IMR-90 (cell line): ENCODE measurements around the gene IFRD2. TPM values are rescaled to one million over a fixed set of nuclear protein-coding genes. Genes with fewer than 3 reads are reported as not detected.
A peak's percentile ranks its signal among the peaks of the same experiment; 100 is the strongest.

Experiments
- ATAC-seq: fragments of 200-7000 bp; cut with Tn5 transposase; 2 replicates; pipeline ENCODE4 v1.9.1; 2020; ENCODE audit warnings: low read depth, mild to moderate bottlenecking, moderate library complexity
- BruUV-seq: library from RNA; stranded (reverse); fragments of 400-500 nt; replicated peaks from 2 replicates; lab custom pipeline; 2021; lab: Mats Ljungman, UMichigan
- CTCF ChIA-PET: fragments of 300-600 bp; formaldehyde crosslinking; extraction: SDS; loops from one replicate; lab custom pipeline; 2021; ENCODE audit warnings: antibody characterized with exemption; lab: Yijun Ruan, JAX
- POLR2A ChIA-PET: fragments of 300-600 bp; sonication (Branson Sonifier 250); formaldehyde crosslinking; loops from one replicate; lab custom pipeline; 2022; ENCODE audit warnings: antibody characterized with exemption; ENCODE audit not compliant: unreplicated experiment; lab: Charles Lee
- DNase-seq: peaks from one replicate; pipeline ENCODE4 v3.0.0; 2013
- H2AFZ ChIP-seq: replicated peaks from 2 replicates; pipeline ENCODE3; 2013; ENCODE audit warnings: low read length, mild to moderate bottlenecking; ENCODE audit not compliant: poor library complexity
- H2AK5ac ChIP-seq: 2 replicates; pipeline ENCODE4 v1.6.1; 2013; ENCODE audit warnings: low read depth, low read length, inconsistent platforms
- H2AK9ac ChIP-seq: replicated peaks from 2 replicates; pipeline ENCODE3; 2013; ENCODE audit warnings: mild to moderate bottlenecking, low read depth, low read length, moderate library complexity; ENCODE audit not compliant: poor library complexity
- H2BK120ac ChIP-seq: 2 replicates; pipeline ENCODE4 v1.6.1; 2013; ENCODE audit warnings: low read depth, low read length, inconsistent platforms
- H2BK15ac ChIP-seq: 3 replicates; pipeline ENCODE4 v1.6.1; 2013; ENCODE audit warnings: low read depth, low read length, inconsistent platforms
- H2BK20ac ChIP-seq: 2 replicates; pipeline ENCODE4 v1.6.1; 2013; ENCODE audit warnings: low read depth, mild to moderate bottlenecking, inconsistent platforms, low read length, moderate library complexity
- H2BK5ac ChIP-seq: 2 replicates; pipeline ENCODE4 v1.6.1; 2013; ENCODE audit warnings: mild to moderate bottlenecking, low read depth, low read length, inconsistent platforms; ENCODE audit not compliant: poor library complexity, severe bottlenecking
- H3K14ac ChIP-seq: replicated peaks from 2 replicates; pipeline ENCODE4 v1.6.1; 2013; ENCODE audit warnings: low read depth, low read length, inconsistent platforms
- H3K18ac ChIP-seq: 2 replicates; pipeline ENCODE4 v1.6.1; 2013; ENCODE audit warnings: low read depth, low read length, control low read depth
- H3K23ac ChIP-seq: 2 replicates; pipeline ENCODE4 v1.6.1; 2013; ENCODE audit warnings: low read depth, low read length, inconsistent platforms
- H3K27ac ChIP-seq: 2 replicates; pipeline ENCODE4 v1.5.1; 2013; ENCODE audit warnings: mild to moderate bottlenecking, control low read depth, low read length; ENCODE audit not compliant: insufficient read depth
- H3K27me3 ChIP-seq: 2 replicates; pipeline ENCODE4 v1.6.1; 2013; ENCODE audit warnings: low read length; ENCODE audit not compliant: control insufficient read depth, insufficient read depth
- H3K36me3 ChIP-seq: 2 replicates; pipeline ENCODE4 v1.6.1; 2013; ENCODE audit warnings: low read length, mixed read lengths; ENCODE audit not compliant: control insufficient read depth, insufficient read depth
- H3K4ac ChIP-seq: 2 replicates; pipeline ENCODE4 v1.6.1; 2013; ENCODE audit warnings: low read depth, low read length, inconsistent platforms
- H3K4me1 ChIP-seq: 2 replicates; pipeline ENCODE4 v1.6.1; 2013; ENCODE audit warnings: low read length, mixed read lengths; ENCODE audit not compliant: control insufficient read depth, insufficient read depth
- H3K4me2 ChIP-seq: 2 replicates; pipeline ENCODE4 v1.6.1; 2013; ENCODE audit warnings: low read depth, mild to moderate bottlenecking, control low read depth, low read length, moderate library complexity
- H3K4me3 ChIP-seq: 2 replicates; pipeline ENCODE4 v1.5.1; 2013; ENCODE audit warnings: low read depth, mild to moderate bottlenecking, control low read depth, low read length, moderate library complexity; ENCODE audit not compliant: insufficient read depth
- H3K56ac ChIP-seq: 2 replicates; pipeline ENCODE4 v1.6.1; 2013; ENCODE audit warnings: low read length, inconsistent platforms; ENCODE audit not compliant: insufficient read depth; ENCODE audit errors: extremely low read depth
- H3K79me1 ChIP-seq, 2 experiments: 2 replicates each; pipeline ENCODE4 v1.6.1; 2013; ENCODE audit warnings: low read length in 2 of 2, inconsistent platforms in 1 of 2, low read depth in 1 of 2
- H3K9ac ChIP-seq: 2 replicates; pipeline ENCODE4 v1.6.1; 2013; ENCODE audit warnings: low read depth, low read length, control low read depth
- H3K9me1 ChIP-seq: 2 replicates; pipeline ENCODE4 v1.6.1; 2013; ENCODE audit warnings: low read length, inconsistent platforms; ENCODE audit not compliant: insufficient read depth
- H3K9me3 ChIP-seq: 2 replicates; pipeline ENCODE4 v1.6.1; 2013; ENCODE audit warnings: low read length; ENCODE audit not compliant: control insufficient read depth, insufficient read depth
- H4K20me1 ChIP-seq: 2 replicates; pipeline ENCODE4 v1.6.1; 2013; ENCODE audit warnings: low read length, inconsistent platforms; ENCODE audit not compliant: insufficient read depth
- H4K5ac ChIP-seq: 2 replicates; pipeline ENCODE4 v1.6.1; 2013; ENCODE audit warnings: mild to moderate bottlenecking, low read depth, low read length, control low read depth
- H4K8ac ChIP-seq, 2 experiments: 2 replicates each; pipeline ENCODE4 v1.6.1; 2013; ENCODE audit warnings: low read depth in 2 of 2, low read length in 2 of 2, control low read depth in 1 of 2, inconsistent platforms in 1 of 2
- H4K91ac ChIP-seq: 2 replicates; pipeline ENCODE4 v1.6.1; 2013; ENCODE audit warnings: low read depth, low read length, inconsistent platforms; ENCODE audit not compliant: insufficient read depth
- BHLHE40 ChIP-seq: fragments of 150-350 bp; IDR thresholded peaks from 2 replicates; pipeline ENCODE4 v1.6.1; 2016; ENCODE audit warnings: mild to moderate bottlenecking, low read depth, low read length
- CEBPB ChIP-seq: IDR thresholded peaks from 2 replicates; pipeline ENCODE4 v1.6.1; 2012; ENCODE audit warnings: low read depth, low read length, improper control_type of control experiment
- FOS ChIP-seq: fragments of 150-350 bp; IDR thresholded peaks from 2 replicates; pipeline ENCODE4 v1.6.1; 2016; ENCODE audit warnings: low read depth, low read length
- MAFK ChIP-seq: IDR thresholded peaks from 2 replicates; pipeline ENCODE4 v1.6.1; 2012; ENCODE audit warnings: low read depth, low read length, improper control_type of control experiment
- MAZ ChIP-seq: IDR thresholded peaks from 2 replicates; pipeline ENCODE4 v1.6.1; 2012; ENCODE audit warnings: low read depth, mild to moderate bottlenecking, low read length, improper control_type of control experiment, moderate library complexity, borderline replicate concordance
- MXI1 ChIP-seq: IDR thresholded peaks from 2 replicates; pipeline ENCODE4 v1.6.1; 2012; ENCODE audit warnings: low read depth, mild to moderate bottlenecking, low read length, moderate library complexity, borderline replicate concordance
- NFE2L2 ChIP-seq: fragments of 150-350 bp; IDR thresholded peaks from 2 replicates; pipeline ENCODE4 v1.6.1; 2016; ENCODE audit warnings: low read depth, mild to moderate bottlenecking, low read length
- POLR2A ChIP-seq: IDR thresholded peaks from 2 replicates; pipeline ENCODE4 v1.6.1; 2012; ENCODE audit warnings: mild to moderate bottlenecking, low read depth, low read length
- SMC3 ChIP-seq: fragments of 150-350 bp; IDR thresholded peaks from 2 replicates; pipeline ENCODE4 v1.6.1; 2016; ENCODE audit warnings: low read depth, mild to moderate bottlenecking, antibody characterized with exemption, low read length, moderate library complexity
- WGBS, 2 experiments: methylation state at CpG; one replicate each; pipeline versions ENCODE4 v1.1.5 to v1.1.7; 2013; ENCODE audit warnings: missing lambda C conversion rate in 2 of 2; ENCODE audit not compliant: insufficient read length in 1 of 2; ENCODE audit errors: extremely low coverage in 2 of 2; 5-methylcytosine and 5-hydroxymethylcytosine counted together
- dilution Hi-C: fragments of 300-500 bp; cut with HindIII; formaldehyde crosslinking; loops from one replicate; pipeline ENCODE4 v1.14.3; 2018; ENCODE audit warnings: low sequenced_read_pairs; ENCODE audit not compliant: unreplicated experiment
- in situ Hi-C: fragments of 300-500 bp; cut with MboI; formaldehyde crosslinking; loops from 3 replicates; pipeline ENCODE4 v1.14.3; 2019; ENCODE audit warnings: low sequenced_read_pairs, inconsistent platforms, mixed read lengths
- intact Hi-C: fragments of 100-400 bp; cut with micrococcal nuclease; formaldehyde crosslinking; loops from 2 replicates; pipeline ENCODE4 v1.10.0; 2022
- polyA plus RNA-seq, 3 experiments: library from polyadenylated mRNA; depleted of rRNA; stranded (reverse); fragments of >200 nt; gene quantifications; 2 replicates each; pipeline ENCODE4 v1.2.3, GENCODE V29; 2012; ENCODE audit warnings: low replicate concordance in 1 of 3
- total RNA-seq: library from RNA; depleted of rRNA; stranded (reverse); fragments of >200 nt; gene quantifications from 2 replicates; pipeline ENCODE4 v1.2.3, GENCODE V29; 2012
- TF ChIP-seq, protein P1 (sequence below): fragments of 150-350 bp; IDR thresholded peaks from 2 replicates; pipeline ENCODE4 v1.6.1; 2016; ENCODE audit warnings: low read depth, mild to moderate bottlenecking, low read length, moderate library complexity, borderline replicate concordance
- TF ChIP-seq, protein P2 (sequence below): conservative IDR thresholded peaks from 2 replicates; pipeline ENCODE4 v1.5.1; 2012; ENCODE audit warnings: mild to moderate bottlenecking, low read depth, low read length, improper control_type of control experiment

IFRD2 gene
- total and polyA plus RNA-seq, 2 of the 4 experiments (the other 2 are of a cell fraction) = 52.7 to 79.1 TPM

DNA sequence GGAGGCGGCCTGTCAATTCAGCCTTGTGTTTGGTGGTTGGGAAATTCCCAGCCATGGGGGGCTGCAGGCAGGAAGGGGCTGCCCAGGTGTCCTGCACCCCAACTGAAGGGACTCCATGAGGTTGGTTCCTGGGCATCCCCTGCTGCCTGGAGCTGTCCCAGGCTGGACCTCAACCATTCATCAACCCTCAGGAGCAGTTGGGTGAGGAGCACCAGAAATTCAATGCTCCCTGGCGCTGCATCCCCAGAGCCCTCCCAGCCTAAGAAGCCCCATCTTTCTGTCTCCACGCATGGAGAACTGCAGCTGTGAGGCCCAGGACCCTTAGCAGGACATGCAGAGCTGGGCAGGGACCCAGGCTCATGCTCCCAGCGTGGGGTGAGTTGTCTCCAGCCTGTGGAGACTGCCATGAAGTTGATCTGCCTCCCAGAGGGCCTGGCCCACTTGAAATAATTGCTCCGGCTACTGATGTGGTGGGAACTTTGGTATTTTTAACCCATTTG is 31.2 kb downstream of the IFRD2 start:
- H3K36me3 ChIP-seq = peaks cover 22% of the 10 kb centered on the region
- peak overlapping the region; percentile 97 for H4K5ac ChIP-seq
- H3K9ac ChIP-seq = peak overlapping the region; percentile 76
- H3K9me3 ChIP-seq = no peaks in the 10 kb centered on the region
- peak overlapping the region; percentile 97 for H4K91ac ChIP-seq
- in situ Hi-C loops (no loop called here), intact Hi-C loops (loop anchor here (1.0 to 5.0 kb wide), 2 partner anchors 12 to 61 kb away; partner anchors contain the start of gene HYAL2), dilution Hi-C loops (no loop called here)
- H3K27me3 ChIP-seq = no peaks in the 10 kb centered on the region
- 50% methylated on average over 1 of the region's 5 CpGs; no CpG with 5 or more reads in 1 of the 2 experiments for WGBS, 2 experiments
- peak overlapping the region; percentile 97 for H3K23ac ChIP-seq
- DNase-seq = no peak
- H2BK5ac ChIP-seq = peak overlapping the region; percentile 87
- peak overlapping the region; percentile 99 for H2AK9ac ChIP-seq
- H3K27ac ChIP-seq = peak overlapping the region; percentile 90
- peaks cover 10% of the 10 kb centered on the region; the same call in 1 of the 2 replicates for H4K20me1 ChIP-seq
- peaks cover 15 to 62% of the 10 kb centered on the region in 2 experiments for H3K79me1 ChIP-seq
- peak overlapping the region; percentile 93 for H3K4ac ChIP-seq
- H2AFZ ChIP-seq = peak overlapping the region; percentile 89
- H4K8ac ChIP-seq = peak overlapping the region; percentile 92 to 95; a peak in 3 of 4 replicates
- H2BK15ac ChIP-seq = no peak overlapping the region
- ChIA-PET CTCF (no interaction called here), POLR2A (interaction anchor here (0.6 kb wide), 1 partner anchor 44 kb away, joined by 3 read pairs; no protein-coding TSS in a partner anchor)
- ATAC-seq = no peak
- BruUV-seq = no TSS peak
- peaks cover 36% of the 10 kb centered on the region for H3K4me1 ChIP-seq
- H3K9me1 ChIP-seq = peaks cover 20% of the 10 kb centered on the region
- no peak overlapping the region for H3K18ac ChIP-seq
- peak overlapping the region; percentile 95 for H3K14ac ChIP-seq
- no peak for TF ChIP-seq NFE2L2
- no peak for TF ChIP-seq BHLHE40
- TF ChIP-seq CEBPB = no peak
- no peak for TF ChIP-seq POLR2A
- TF ChIP-seq, protein P1, sequence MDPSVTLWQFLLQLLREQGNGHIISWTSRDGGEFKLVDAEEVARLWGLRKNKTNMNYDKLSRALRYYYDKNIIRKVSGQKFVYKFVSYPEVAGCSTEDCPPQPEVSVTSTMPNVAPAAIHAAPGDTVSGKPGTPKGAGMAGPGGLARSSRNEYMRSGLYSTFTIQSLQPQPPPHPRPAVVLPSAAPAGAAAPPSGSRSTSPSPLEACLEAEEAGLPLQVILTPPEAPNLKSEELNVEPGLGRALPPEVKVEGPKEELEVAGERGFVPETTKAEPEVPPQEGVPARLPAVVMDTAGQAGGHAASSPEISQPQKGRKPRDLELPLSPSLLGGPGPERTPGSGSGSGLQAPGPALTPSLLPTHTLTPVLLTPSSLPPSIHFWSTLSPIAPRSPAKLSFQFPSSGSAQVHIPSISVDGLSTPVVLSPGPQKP = no peak
- no peak for TF ChIP-seq FOS
- TF ChIP-seq, protein P2, sequence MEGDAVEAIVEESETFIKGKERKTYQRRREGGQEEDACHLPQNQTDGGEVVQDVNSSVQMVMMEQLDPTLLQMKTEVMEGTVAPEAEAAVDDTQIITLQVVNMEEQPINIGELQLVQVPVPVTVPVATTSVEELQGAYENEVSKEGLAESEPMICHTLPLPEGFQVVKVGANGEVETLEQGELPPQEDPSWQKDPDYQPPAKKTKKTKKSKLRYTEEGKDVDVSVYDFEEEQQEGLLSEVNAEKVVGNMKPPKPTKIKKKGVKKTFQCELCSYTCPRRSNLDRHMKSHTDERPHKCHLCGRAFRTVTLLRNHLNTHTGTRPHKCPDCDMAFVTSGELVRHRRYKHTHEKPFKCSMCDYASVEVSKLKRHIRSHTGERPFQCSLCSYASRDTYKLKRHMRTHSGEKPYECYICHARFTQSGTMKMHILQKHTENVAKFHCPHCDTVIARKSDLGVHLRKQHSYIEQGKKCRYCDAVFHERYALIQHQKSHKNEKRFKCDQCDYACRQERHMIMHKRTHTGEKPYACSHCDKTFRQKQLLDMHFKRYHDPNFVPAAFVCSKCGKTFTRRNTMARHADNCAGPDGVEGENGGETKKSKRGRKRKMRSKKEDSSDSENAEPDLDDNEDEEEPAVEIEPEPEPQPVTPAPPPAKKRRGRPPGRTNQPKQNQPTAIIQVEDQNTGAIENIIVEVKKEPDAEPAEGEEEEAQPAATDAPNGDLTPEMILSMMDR = no peak
- TF ChIP-seq MXI1 = no peak
- no peak for TF ChIP-seq MAZ
- no peak for TF ChIP-seq MAFK
- no peak for TF ChIP-seq SMC3
- H2BK20ac ChIP-seq = 0 out of 2 replicates have a peak overlapping the region, but pooled peaks have one; percentile 41
- H2AK5ac ChIP-seq = peak overlapping the region; percentile 97
- peak overlapping the region; percentile 79; the same call in 1 of the 2 replicates for H2BK120ac ChIP-seq
- no peak overlapping the region for H3K4me3 ChIP-seq
- peak overlapping the region; percentile 82 for H3K4me2 ChIP-seq
- no peak overlapping the region for H3K56ac ChIP-seq
